GM21515 (cell line): Measurements from ENCODE around the gene RFX1.
"Not testable (repeated sequence)": the region's sequence is repeated elsewhere in the genome, so short reads cannot be mapped to it uniquely, and the experiment has no call there.

Experiments
- ATAC-seq: cut with Tn5 transposase; IDR thresholded peaks from one replicate; pipeline ENCODE4 v1.9.1; 2021; ENCODE audit not compliant: unreplicated experiment

RFX1 gene

DNA sequence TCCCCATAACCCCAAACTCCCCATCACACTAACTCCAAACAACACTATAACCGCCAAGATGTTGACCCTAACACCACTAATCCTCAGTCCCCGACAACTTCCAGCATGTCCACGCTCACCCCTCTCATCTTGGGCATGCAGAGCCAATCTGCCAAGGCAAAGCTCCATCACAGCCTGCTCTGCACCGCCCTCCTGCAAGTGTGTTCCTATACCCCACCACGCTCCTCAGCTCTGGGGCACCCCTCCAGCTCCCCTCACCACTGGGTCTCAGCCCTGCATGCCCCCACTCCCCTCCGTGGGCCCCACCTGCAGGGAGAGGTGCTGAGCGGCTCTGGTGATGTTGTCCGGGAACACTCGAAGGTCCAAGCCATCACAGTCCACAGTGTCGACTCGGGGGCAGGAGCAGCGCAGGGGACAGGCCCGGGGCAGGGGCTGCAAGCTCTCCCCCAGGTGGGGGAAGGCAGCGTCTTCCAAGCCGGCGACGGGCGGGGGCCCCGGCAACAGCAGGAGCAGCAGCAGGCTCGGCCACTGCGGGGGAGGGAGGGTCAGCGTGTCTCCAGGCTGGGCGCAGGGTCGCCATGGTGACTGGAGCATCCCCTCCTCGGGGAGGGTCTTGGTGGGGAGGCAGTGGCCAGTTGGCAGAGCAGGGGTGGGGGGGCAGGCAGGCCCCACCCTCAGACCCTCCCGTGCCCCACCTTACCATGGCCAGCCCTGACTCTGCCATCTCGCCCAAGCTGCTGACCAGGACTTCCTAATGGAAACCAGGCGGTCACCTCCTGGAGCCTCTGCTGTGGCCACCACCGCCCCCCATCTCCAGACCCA is 68.4 kb downstream of the RFX1 start:
- no peak for ATAC-seq

DNA sequence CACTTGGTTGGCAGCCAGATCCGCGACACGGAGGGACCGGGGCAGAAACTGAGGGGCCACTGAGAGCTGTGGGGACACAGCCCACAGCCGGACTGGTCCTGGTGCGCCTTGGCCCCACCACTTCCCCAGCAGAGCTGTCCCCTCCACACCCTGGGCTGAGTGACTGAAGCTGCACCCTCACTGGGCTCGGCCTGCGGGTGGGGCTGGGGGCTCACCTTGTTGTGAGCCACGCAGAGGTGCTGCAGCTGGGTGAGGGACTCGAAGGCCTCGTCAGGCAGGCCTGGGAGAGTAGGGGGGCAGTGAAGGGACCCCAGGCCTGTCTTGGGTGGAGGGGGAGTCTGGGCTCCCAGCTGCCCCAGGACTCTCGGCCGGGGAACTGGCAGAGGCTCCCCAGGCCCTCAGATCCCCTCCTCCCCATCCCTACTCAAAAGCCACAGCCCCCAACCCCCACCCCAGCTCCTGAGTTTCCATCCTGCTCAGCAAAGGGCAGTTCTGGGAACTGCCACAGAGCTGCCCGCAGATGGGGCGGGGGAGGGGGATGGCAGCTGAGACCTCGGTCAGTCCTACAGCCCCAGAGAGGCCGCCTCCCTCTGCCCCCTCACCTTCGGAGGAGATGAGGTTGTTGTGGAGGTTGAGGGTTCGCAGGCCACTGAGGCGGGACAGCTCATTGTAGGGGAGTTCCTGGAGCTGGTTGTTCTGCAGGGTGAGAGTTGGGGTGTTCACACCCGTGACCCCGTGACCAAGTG is 70.2 kb downstream of the RFX1 start:
- no peak for ATAC-seq

DNA sequence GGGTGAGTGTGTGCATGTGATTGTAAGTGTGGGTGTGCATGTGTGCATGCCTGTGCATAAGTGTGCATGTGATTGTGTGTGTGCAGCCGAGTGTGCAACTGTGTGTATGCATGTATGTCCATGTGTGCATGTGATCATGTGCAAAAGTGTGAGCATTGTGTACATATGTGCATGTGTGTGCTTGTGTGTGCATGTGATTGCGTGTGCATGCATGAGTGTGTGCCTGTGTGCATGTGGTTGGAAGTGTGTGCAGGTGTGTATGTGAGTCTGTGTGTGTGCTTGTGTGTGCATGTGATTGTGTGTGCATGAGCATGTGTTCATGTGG is 71.4 kb downstream of the RFX1 start:
- ATAC-seq, result no peak

DNA sequence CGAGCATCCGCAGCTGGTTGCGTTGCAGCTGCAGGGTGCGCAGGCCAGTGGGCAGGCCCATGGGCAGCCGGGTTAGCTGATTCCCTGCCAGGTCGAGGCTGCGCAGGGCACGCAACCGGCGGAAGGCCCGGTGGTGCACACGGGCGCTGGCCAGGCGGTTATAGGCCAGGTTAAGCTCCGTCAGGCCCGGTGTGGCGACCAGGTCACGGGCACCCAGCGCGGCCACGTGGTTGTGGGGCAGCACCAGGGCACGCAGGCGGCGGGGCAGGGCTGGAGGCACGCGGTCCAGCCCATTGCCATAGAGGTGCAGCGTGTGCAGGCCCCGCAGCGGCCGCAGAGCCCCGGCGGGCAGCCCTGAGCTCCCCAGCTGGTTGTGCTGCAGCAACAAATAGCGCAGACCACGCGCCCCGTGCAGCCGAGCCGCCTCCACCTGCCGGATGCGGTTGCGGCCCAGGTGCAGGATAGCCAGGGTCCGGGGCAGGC is 73.2 kb downstream of the RFX1 start:
- ATAC-seq, result no peak

DNA sequence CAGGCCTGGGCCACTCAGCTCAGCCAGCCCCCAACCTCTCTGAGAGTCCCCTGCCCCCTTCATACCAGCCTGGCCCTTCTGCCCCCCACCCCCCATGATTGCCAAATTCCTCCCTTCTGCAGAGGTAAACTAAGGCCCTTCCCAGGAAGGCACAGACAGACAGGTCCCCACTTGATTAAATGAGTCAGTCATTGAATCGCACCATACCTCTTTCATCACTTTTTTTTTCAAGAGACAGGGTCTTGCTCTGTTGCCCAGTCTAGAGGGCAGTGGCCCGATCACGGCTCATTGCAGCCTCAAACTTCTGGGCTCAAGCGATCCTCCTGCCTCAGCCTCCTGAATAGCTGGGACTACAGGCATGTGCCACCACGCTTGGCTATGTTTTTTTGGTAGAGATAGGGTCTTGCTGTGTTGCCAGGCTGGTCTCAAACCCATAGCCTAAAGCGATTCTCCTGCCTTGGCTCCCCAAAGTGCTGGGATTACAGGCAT is 73.9 kb downstream of the RFX1 start:
- no peak for ATAC-seq

- ATAC-seq, result no peak
These were observed 74.5 kb downstream of the RFX1 start for GRCh38 chr19:13931391-13932148.

DNA sequence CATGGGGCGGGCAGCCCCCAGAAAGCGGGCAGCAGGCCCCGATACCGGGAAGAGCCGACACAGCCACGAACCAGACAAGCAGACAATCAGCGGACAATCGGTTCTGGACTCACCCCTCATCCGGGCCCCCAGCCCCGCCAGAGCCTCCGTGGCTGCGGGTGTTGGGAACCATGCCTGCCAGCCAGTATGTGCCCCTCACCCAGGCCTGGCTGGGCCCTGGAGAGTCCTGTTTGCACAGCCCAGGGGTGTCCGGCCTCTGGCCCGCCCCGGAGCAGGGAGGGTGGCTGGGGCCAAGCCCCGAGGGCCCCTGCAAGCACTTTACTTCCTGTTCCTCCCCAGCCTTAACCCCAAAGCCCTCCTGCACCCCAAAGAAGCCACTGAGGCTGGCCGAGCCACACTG is 75.7 kb downstream of the RFX1 start:
- ATAC-seq, result no peak

GRCh38 chr19:13929956-13930355 is 76.2 kb downstream of the RFX1 start:
- ATAC-seq, result no peak

DNA sequence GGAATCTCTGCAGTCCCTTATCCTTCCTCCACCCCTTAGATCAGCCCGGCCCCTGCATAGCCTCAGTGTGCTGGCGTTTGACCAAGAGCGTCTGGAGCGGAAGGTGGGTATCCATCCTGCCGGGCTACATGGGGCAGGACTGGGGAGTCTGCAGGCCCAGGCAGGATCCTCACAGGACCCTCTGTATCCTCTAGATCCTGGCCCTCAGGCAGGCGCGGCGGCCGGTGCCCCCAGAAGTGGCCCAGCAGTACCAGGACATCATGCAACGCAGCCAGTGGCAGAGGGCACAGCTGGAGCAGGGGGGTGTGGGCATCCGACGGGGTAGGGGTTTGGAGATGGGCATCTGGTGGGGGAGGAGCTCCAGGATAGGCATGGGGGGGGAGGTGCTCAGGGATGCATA is 76.8 kb downstream of the RFX1 start:
- ATAC-seq, result no peak

GRCh38 chr19:13926715-13927114 is 79.4 kb downstream of the RFX1 start:
- ATAC-seq, result no peak

DNA sequence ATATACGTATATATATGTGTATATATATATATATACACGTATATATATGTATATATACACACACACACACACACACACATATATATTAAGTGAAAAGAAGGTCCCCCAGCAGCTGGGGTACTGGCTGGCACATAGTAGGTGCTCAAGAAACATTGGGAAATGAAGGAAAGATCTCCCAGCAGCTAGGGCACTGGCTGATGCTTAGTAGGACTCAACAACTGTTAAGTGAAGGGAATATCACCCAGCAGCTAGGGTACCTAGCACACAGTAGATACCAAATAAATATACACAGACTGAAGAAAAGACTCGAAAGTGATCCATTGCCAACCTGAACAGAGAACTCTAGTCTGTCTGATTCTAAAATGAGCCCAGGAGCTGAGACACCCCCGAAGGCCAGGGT is 80.1 kb downstream of the RFX1 start:
- no peak for ATAC-seq

- no peak for ATAC-seq
These were observed 82.7 kb downstream of the RFX1 start for GRCh38 chr19:13923194-13923987.

DNA sequence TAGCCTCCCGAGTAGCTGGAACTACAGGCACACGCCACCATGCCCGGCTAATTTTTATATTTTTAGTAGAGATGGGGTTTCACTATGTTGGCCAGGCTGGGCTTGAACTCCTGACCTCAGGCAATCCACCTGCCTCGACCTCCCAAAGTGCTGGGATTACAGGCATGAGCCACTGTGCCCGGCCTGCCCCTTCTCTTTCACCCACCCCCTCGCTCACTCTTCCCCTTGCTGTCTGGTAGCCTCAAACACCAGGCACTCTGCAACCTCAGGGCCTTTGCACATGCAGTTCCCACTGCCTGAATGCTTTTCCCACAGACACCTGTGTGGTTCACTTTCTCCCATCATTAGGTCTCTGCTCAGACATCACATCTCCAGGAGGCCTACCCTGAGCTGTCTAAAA is 84.0 kb downstream of the RFX1 start:
- not testable (repeated sequence) for ATAC-seq

- peak; percentile 49 for ATAC-seq
These were observed 85.0 kb downstream of the RFX1 start for GRCh38 chr19:13920940-13921747.

DNA sequence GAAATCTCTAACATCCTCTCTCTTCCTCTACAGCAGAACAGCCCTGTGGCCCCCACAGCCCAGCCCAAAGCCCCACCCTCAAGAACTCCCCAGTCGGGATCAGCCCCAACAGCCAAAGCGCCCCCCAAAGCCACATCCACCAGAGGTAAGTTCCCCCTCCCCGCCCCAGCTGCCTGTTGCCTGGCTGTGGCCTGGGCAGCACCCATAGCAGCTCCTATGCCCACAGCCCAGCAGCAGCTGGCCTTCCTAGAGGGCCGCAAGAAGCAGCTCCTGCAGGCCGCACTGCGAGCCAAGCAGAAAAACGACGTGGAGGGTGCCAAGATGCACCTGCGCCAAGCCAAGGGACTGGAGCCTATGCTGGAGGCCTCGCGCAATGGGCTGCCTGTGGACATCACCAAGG is 85.6 kb downstream of the RFX1 start:
- no peak for ATAC-seq

- no peak for ATAC-seq
These were observed 87.3 kb downstream of the RFX1 start for GRCh38 chr19:13918726-13919411.

- ATAC-seq, result no peak
These were observed 88.2 kb downstream of the RFX1 start for GRCh38 chr19:13917888-13918406.

- ATAC-seq, result no peak
These were observed 91.3 kb downstream of the RFX1 start for GRCh38 chr19:13914777-13915176.

GRCh38 chr19:13913352-13913751 is 92.8 kb downstream of the RFX1 start:
- no peak for ATAC-seq
